Measurements from ENCODE around the gene AFAP1L1. TPM values are rescaled to one million over a fixed set of nuclear protein-coding genes. Genes with fewer than 3 reads are reported as not detected.

AFAP1L1 gene
- total RNA-seq, 2 donors from 2014 or later: 0.58 to 0.79 TPM

GRCh38 chr5:149337736-149338135, 66.1 kb downstream of the AFAP1L1 start:
- TF ChIP-seq CTCF (conservative IDR thresholded peaks at IDR 0.05): no peak
- 91% methylated on average over 4 of the region's 4 CpGs; no CpG with 5 or more reads in 1 of the 2 experiments for WGBS, 2 experiments (ENCODE audit: insufficient coverage in 1 of 2, insufficient read length in 1 of 2)
- no peak overlapping the region for H3K27ac ChIP-seq (ENCODE audit: low read depth, low read length)
- Mint-ChIP-seq H3K9me3 (no peaks in the 10 kb centered on the region), H3K27ac (no peak overlapping the region), H3K4me1 (no peaks in the 10 kb centered on the region), H3K36me3 (ENCODE audit: low read depth) (no peaks in the 10 kb centered on the region), H3K27me3 (ENCODE audit: insufficient read depth) (peaks cover 17% of the 10 kb centered on the region), H3K4me3 (no peak overlapping the region)
- no peak overlapping the region for H3K4me3 ChIP-seq (ENCODE audit: low read length)
- H3K9me3 ChIP-seq (ENCODE audit: control insufficient read depth, low read length): no peaks in the 10 kb centered on the region
- H3K36me3 ChIP-seq (ENCODE audit: control insufficient read depth, insufficient read depth, low read length): no peaks in the 10 kb centered on the region
- no peaks in the 10 kb centered on the region for H3K4me1 ChIP-seq (ENCODE audit: control insufficient read depth, insufficient read depth, low read length)
- no peak for DNase-seq
- H3K9ac ChIP-seq (ENCODE audit: extremely low read depth, low read length, poor library complexity, severe bottlenecking): no peak overlapping the region
- H3K27me3 ChIP-seq (ENCODE audit: control insufficient read depth, insufficient read depth, low read length, poor library complexity, severe bottlenecking): peaks cover under 1% of the 10 kb centered on the region

DNA sequence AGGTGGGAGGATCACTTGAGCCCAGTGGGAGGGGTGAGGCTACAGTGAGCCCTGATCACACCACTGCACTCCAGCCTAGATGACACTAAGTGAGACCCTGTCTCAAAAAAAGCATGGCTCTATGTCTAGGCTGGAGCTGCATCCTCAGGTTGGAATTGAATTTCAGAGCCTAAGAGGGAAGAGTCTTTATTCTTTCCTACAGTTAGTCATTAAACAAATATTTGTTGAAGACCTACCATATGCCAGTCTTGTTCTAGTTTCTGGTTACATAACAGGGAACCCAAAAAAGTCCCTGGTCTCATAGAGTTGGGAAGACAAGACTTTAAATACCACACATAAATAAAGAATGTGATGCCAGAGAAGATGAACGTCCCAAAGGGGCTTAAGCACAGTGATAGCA, 66.7 kb downstream of the AFAP1L1 start:
- Mint-ChIP-seq H3K27me3 (ENCODE audit: insufficient read depth) (peaks cover 24% of the 10 kb centered on the region), H3K4me3 (no peak overlapping the region), H3K36me3 (ENCODE audit: low read depth) (no peaks in the 10 kb centered on the region), H3K9me3 (no peaks in the 10 kb centered on the region), H3K4me1 (no peaks in the 10 kb centered on the region), H3K27ac (no peak overlapping the region)
- Histone ChIP-seq H3K27ac (ENCODE audit: low read depth, low read length) (no peak overlapping the region), H3K9me3 (ENCODE audit: control insufficient read depth, low read length) (no peaks in the 10 kb centered on the region), H3K4me1 (ENCODE audit: control insufficient read depth, insufficient read depth, low read length) (no peaks in the 10 kb centered on the region), H3K27me3 (ENCODE audit: control insufficient read depth, insufficient read depth, low read length, poor library complexity, severe bottlenecking) (peaks cover 6% of the 10 kb centered on the region), H3K9ac (ENCODE audit: extremely low read depth, low read length, poor library complexity, severe bottlenecking) (no peak overlapping the region), H3K36me3 (ENCODE audit: control insufficient read depth, insufficient read depth, low read length) (no peaks in the 10 kb centered on the region), H3K4me3 (ENCODE audit: low read length) (no peak overlapping the region)
- TF ChIP-seq CTCF (conservative IDR thresholded peaks at IDR 0.05): no peak
- WGBS, 2 experiments (ENCODE audit: insufficient coverage in 1 of 2, insufficient read length in 1 of 2): 83 to 88% methylated on average over 1 of the region's 1 CpG
- DNase-seq: no peak

- peaks cover 13% of the 10 kb centered on the region for H3K27me3 ChIP-seq (ENCODE audit: control insufficient read depth, insufficient read depth, low read length, poor library complexity, severe bottlenecking)
Measured at GRCh38 chr5:149340920-149341319, 69.3 kb downstream of the AFAP1L1 start.

More at GRCh38 chr5:149340920-149341319, 69.3 kb downstream of the AFAP1L1 start:
- Mint-ChIP-seq H3K4me1 (peaks cover 1% of the 10 kb centered on the region), H3K9me3 (no peaks in the 10 kb centered on the region), H3K27ac (no peak overlapping the region), H3K36me3 (ENCODE audit: low read depth) (no peaks in the 10 kb centered on the region), H3K27me3 (ENCODE audit: insufficient read depth) (peaks cover 32% of the 10 kb centered on the region), H3K4me3 (no peak overlapping the region)
- WGBS, 2 experiments (ENCODE audit: insufficient coverage in 1 of 2, insufficient read length in 1 of 2): 85% methylated on average over 1 of the region's 1 CpG; no CpG with 5 or more reads in 1 of the 2 experiments
- no peak overlapping the region for H3K9ac ChIP-seq (ENCODE audit: extremely low read depth, low read length, poor library complexity, severe bottlenecking)
- TF ChIP-seq CTCF (conservative IDR thresholded peaks at IDR 0.05): no peak
- no peaks in the 10 kb centered on the region for H3K9me3 ChIP-seq (ENCODE audit: control insufficient read depth, low read length)
- H3K4me1 ChIP-seq (ENCODE audit: control insufficient read depth, insufficient read depth, low read length): no peaks in the 10 kb centered on the region
- no peak for DNase-seq
- H3K4me3 ChIP-seq (ENCODE audit: low read length): no peak overlapping the region
- no peaks in the 10 kb centered on the region for H3K36me3 ChIP-seq (ENCODE audit: control insufficient read depth, insufficient read depth, low read length)
- H3K27ac ChIP-seq (ENCODE audit: low read depth, low read length): no peak overlapping the region

All from endodermal cell (in vitro differentiated cells).